Bronchial smooth muscle cell (primary cell): ENCODE measurements around the gene GNB5. TPM values are rescaled to one million over a fixed set of nuclear protein-coding genes. Genes with fewer than 3 reads are reported as not detected.

Source experiments
- total RNA-seq: library from RNA; depleted of rRNA; stranded (reverse); fragments of >200 nt; gene quantifications from 2 replicates; pipeline ENCODE4 v1.2.1, GENCODE V29; 2014

The GNB5 gene
- 39.1 and 47.9 TPM in 2 replicates for total RNA-seq

DNA sequence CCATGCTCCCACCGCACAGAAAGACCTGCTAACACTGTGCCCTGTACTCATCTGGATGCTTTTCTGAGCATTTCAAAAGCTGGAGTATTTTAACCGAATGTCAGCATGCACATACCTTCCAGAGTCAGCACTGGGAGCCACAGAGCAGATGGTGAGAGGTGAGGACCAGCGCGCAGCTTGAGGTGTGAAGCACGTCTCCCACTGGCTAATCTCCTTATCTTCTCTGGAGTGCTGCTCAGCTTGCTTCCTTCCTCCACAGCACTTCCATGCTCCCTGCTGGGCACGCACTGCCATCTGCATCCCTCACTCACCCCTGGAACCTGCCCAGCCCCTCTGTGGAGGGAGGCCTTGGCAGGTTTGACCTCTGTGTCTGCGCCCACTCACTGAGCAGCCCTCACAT is at the start of gene GNB5:
GNB5 (minus strand) TSS at position 186 of the 400 bp plus-strand sequence. CDS start 6,716 bp downstream, outside the sequence.

Other genes starting within 250 kb of the GNB5 start
- gene LEO1, start 219.6 kb downstream of the GNB5 start, total RNA-seq, result 25.5 and 35.8 TPM in 2 replicates
- 38.0 and 38.1 TPM in 2 replicates for gene MAPK6, start 172.2 kb downstream of the GNB5 start, total RNA-seq
- 0.09 TPM in 1 of 2 replicates, not detected in the other for gene BCL2L10, start 78.6 kb downstream of the GNB5 start, total RNA-seq
- gene MYO5C, start 104.4 kb upstream of the GNB5 start, total RNA-seq, result 0.09 and 0.16 TPM in 2 replicates